ENCODE measurements around the gene CDKAL1. TPM values are rescaled to one million over a fixed set of nuclear protein-coding genes. Genes with fewer than 3 reads are reported as not detected.
"Not testable (repeated sequence)": the region's sequence is repeated elsewhere in the genome, so short reads cannot be mapped to it uniquely, and the experiment has no call there.

CDKAL1 gene
- total RNA-seq, 2 experiments from 2014 or later = 20.4 TPM

- Mint-ChIP-seq H3K27me3 (ENCODE audit: low read depth) (no peaks in the 10 kb centered on the region), H3K9me3 (peaks cover 9% of the 10 kb centered on the region), H3K36me3 (ENCODE audit: low read depth) (peaks cover 72% of the 10 kb centered on the region), H3K4me1 (ENCODE audit: low read depth) (no peaks in the 10 kb centered on the region), H3K4me3 (no peak overlapping the region), H3K27ac (no peak overlapping the region)
- no peak for DNase-seq
- CTCF ChIA-PET = no interaction called here
- intact Hi-C loops (cut with micrococcal nuclease) = no loop called here
These were observed 696.3 kb downstream of the CDKAL1 start for GRCh38 chr6:21230536-21230935.

DNA sequence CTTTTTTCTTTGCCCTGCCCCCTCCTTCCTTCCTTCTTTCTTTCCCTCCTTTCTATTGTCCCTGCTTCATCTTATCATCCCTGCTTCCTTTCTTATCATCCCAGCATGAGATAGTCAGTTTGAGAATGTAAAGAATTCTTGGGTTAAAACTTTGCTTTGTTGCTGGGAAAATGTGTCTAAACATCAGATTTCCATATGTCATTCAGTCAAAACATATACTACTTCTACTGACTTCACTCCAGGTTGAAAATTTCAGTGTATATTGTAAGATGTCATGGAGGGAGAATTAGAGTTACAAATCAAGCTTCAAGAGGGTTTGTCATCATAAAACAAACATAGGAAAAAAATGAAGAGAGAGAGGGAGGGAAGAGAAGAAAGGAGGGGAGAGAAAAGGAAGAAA, 700.9 kb downstream of the CDKAL1 start:
- H3K4me3 Mint-ChIP-seq = no peak overlapping the region
- peaks cover 25% of the 10 kb centered on the region for H3K9me3 Mint-ChIP-seq
- no peak for DNase-seq
- no peaks in the 10 kb centered on the region for H3K4me1 Mint-ChIP-seq (ENCODE audit: low read depth)
- intact Hi-C loops (cut with micrococcal nuclease) = no loop called here
- CTCF ChIA-PET = no interaction called here
- no peak overlapping the region for H3K27ac Mint-ChIP-seq
- H3K27me3 Mint-ChIP-seq (ENCODE audit: low read depth) = no peaks in the 10 kb centered on the region
- peaks cover 48% of the 10 kb centered on the region for H3K36me3 Mint-ChIP-seq (ENCODE audit: low read depth)

- Mint-ChIP-seq H3K4me3 (no peak overlapping the region), H3K36me3 (ENCODE audit: low read depth) (peaks cover 18% of the 10 kb centered on the region), H3K4me1 (ENCODE audit: low read depth) (no peaks in the 10 kb centered on the region), H3K27me3 (ENCODE audit: low read depth) (no peaks in the 10 kb centered on the region), H3K27ac (no peak overlapping the region), H3K9me3 (peaks cover 27% of the 10 kb centered on the region)
- no peak for DNase-seq
- CTCF ChIA-PET = no interaction called here
- intact Hi-C loops (cut with micrococcal nuclease) = no loop called here
These were observed 704.0 kb downstream of the CDKAL1 start for GRCh38 chr6:21238208-21238607.

DNA sequence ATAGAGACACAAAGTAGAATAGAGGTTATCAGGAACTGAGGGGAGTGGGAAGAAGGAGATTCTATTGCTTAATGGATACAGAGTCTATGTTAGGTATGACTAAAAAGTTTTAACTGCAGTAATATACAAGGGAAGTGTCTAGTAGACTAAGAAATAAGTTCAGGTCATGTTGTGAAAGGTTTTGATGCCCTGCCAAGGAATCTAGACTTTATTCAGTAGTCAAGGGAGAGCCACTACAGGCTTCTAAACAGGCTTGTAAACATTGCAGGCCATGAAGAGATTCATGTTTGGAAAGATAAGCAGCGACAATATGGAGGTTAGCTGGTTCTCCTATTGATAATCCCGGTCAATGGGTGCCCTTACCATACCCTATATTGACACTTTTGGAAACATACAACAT, 706.5 kb downstream of the CDKAL1 start:
- Mint-ChIP-seq H3K9me3 (peaks cover 27% of the 10 kb centered on the region), H3K4me1 (ENCODE audit: low read depth) (no peaks in the 10 kb centered on the region), H3K27ac (no peak overlapping the region), H3K36me3 (ENCODE audit: low read depth) (peaks cover 2% of the 10 kb centered on the region), H3K4me3 (no peak overlapping the region), H3K27me3 (ENCODE audit: low read depth) (no peaks in the 10 kb centered on the region)
- intact Hi-C loops (cut with micrococcal nuclease) = no loop called here
- CTCF ChIA-PET = no interaction called here
- DNase-seq = no peak

DNA sequence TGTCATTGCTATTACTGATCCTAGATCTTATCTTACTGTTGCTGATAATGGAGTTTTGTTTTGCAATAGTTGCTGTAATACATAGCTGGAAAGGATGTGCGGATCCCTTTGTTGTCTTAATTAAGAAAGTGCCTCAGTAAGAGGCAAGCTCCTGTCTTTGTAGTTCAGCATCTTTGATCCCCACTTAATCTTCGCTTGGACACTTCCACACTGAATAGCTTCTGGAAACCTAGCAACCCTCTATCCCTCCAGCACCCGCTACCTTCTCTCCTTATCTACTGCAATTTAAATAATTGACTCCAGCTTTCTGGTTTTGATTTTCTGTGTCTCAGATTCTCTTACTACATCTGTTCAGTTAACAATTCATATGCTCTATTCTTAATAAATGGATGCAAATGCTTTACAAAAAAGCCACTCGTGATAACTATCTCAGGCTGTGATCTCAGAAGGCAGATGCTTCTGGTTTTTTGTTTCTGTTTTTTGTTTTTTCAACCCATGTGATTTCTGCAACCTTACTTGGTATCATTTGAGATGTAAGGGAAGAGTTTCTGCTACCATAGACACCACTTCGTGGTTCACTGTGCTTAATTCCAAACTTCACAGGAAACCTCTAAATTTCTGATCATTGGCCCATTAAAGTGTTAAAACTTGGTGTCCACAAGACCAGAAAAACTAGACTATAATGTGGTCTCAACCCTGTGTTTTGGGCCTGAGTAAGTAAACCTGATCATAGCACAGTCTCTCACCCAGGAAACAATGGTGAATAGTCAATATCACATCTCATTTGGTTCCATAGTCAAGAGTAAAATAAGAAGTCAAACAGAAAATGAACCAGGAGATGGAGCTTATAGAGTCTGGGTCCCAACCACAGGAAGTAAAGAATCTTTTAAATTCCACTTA, 707.2 kb downstream of the CDKAL1 start:
- Mint-ChIP-seq H3K36me3 (ENCODE audit: low read depth) (peaks cover 2% of the 10 kb centered on the region), H3K27ac (no peak overlapping the region), H3K9me3 (peaks cover 27% of the 10 kb centered on the region), H3K4me1 (ENCODE audit: low read depth) (no peaks in the 10 kb centered on the region), H3K4me3 (no peak overlapping the region), H3K27me3 (ENCODE audit: low read depth) (no peaks in the 10 kb centered on the region)
- DNase-seq = no peak
- CTCF ChIA-PET = interaction anchor here (1.1 kb wide), 1 partner anchor 552 kb away, joined by 3 read pairs; no protein-coding TSS in a partner anchor
- intact Hi-C loops (cut with micrococcal nuclease) = no loop called here

DNA sequence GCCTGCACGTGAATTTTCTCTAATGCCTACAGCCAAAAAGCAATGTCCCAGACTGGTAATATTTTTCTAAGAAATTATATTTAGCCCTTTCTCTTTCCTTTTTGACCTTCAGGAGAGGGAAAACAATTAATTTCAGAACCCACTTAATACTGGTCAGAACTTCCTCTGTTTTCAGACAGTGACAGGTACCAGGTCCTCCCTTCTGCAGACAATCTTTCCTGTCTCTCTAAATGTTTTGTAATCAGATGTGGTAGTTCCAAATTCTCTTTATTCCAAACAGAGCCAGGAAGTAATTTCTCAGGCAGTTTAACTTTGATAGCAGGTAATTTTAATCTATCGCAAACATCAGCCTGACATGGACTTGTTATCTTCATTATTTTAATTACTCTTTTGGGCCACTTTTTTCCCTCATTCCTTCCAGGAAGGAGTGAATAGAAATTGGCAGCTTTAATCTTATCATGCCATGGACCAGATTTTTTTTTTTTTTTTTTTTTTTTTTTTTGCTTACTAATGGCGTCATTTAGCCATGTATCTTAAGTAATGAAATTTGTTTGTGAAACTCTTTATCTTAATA, 710.7 kb downstream of the CDKAL1 start:
- peaks cover 7% of the 10 kb centered on the region for H3K9me3 Mint-ChIP-seq
- no peaks in the 10 kb centered on the region for H3K36me3 Mint-ChIP-seq (ENCODE audit: low read depth)
- H3K27ac Mint-ChIP-seq = no peak overlapping the region
- no peak for DNase-seq
- intact Hi-C loops (cut with micrococcal nuclease) = no loop called here
- CTCF ChIA-PET = no interaction called here
- H3K4me1 Mint-ChIP-seq (ENCODE audit: low read depth) = no peaks in the 10 kb centered on the region
- H3K27me3 Mint-ChIP-seq (ENCODE audit: low read depth) = no peaks in the 10 kb centered on the region
- no peak overlapping the region for H3K4me3 Mint-ChIP-seq

- CTCF ChIA-PET = no interaction called here
- no peak overlapping the region for H3K4me3 Mint-ChIP-seq
- intact Hi-C loops (cut with micrococcal nuclease) = no loop called here
- H3K27me3 Mint-ChIP-seq (ENCODE audit: low read depth) = no peaks in the 10 kb centered on the region
- peaks cover 5% of the 10 kb centered on the region for H3K9me3 Mint-ChIP-seq
- H3K36me3 Mint-ChIP-seq (ENCODE audit: low read depth) = no peaks in the 10 kb centered on the region
- no peak for DNase-seq
- H3K27ac Mint-ChIP-seq = no peak overlapping the region
- no peaks in the 10 kb centered on the region for H3K4me1 Mint-ChIP-seq (ENCODE audit: low read depth)
These were observed 711.2 kb downstream of the CDKAL1 start for GRCh38 chr6:21245488-21245887.

- Mint-ChIP-seq H3K27me3 (ENCODE audit: low read depth) (no peaks in the 10 kb centered on the region), H3K4me1 (ENCODE audit: low read depth) (no peaks in the 10 kb centered on the region), H3K36me3 (ENCODE audit: low read depth) (no peaks in the 10 kb centered on the region), H3K9me3 (peaks cover 3% of the 10 kb centered on the region), H3K4me3 (no peak overlapping the region), H3K27ac (no peak overlapping the region)
- CTCF ChIA-PET = no interaction called here
- no peak for DNase-seq
- intact Hi-C loops (cut with micrococcal nuclease) = no loop called here
These were observed 711.8 kb downstream of the CDKAL1 start for GRCh38 chr6:21246075-21246474.

GRCh38 chr6:21254460-21254859, 720.2 kb downstream of the CDKAL1 start:
- CTCF ChIA-PET; H3K9me3 Mint-ChIP-seq; DNase-seq; H3K4me3 Mint-ChIP-seq; H3K4me1 Mint-ChIP-seq (ENCODE audit: low read depth); H3K27ac Mint-ChIP-seq; intact Hi-C loops (cut with micrococcal nuclease); H3K27me3 Mint-ChIP-seq (ENCODE audit: low read depth); H3K36me3 Mint-ChIP-seq (ENCODE audit: low read depth): not testable (repeated sequence)

- no peaks in the 10 kb centered on the region for H3K36me3 Mint-ChIP-seq (ENCODE audit: low read depth)
- no peaks in the 10 kb centered on the region for H3K4me1 Mint-ChIP-seq (ENCODE audit: low read depth)
- peaks cover 6% of the 10 kb centered on the region for H3K9me3 Mint-ChIP-seq
- peaks cover 12% of the 10 kb centered on the region for H3K27me3 Mint-ChIP-seq (ENCODE audit: low read depth)
- H3K4me3 Mint-ChIP-seq = no peak overlapping the region
- H3K27ac Mint-ChIP-seq = no peak overlapping the region
- DNase-seq = no peak
- CTCF ChIA-PET = no interaction called here
- intact Hi-C loops (cut with micrococcal nuclease) = no loop called here
These were observed 721.9 kb downstream of the CDKAL1 start for GRCh38 chr6:21256197-21256596.

DNA sequence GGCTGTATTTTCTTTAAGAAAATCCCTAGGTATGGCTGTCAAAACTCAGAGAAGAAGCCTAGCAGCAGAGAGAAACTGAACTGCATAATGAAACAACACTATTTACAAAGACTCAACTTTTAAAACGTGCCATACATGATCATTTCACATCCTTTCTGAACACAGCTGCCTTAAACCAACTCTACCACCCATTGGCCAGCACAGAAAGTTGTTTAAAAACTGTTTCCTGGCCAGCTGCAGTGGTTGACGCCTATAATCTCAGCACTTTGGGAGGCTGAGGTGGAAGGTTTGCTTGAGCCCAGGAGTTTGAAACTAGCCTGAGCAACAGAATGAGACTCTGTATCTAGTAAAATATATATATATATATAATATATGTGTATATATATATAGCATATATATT, 722.9 kb downstream of the CDKAL1 start:
- intact Hi-C loops (cut with micrococcal nuclease) = no loop called here
- Mint-ChIP-seq H3K27ac (no peak overlapping the region), H3K4me1 (ENCODE audit: low read depth) (no peaks in the 10 kb centered on the region), H3K9me3 (peaks cover 6% of the 10 kb centered on the region), H3K4me3 (no peak overlapping the region), H3K27me3 (ENCODE audit: low read depth) (peaks cover 12% of the 10 kb centered on the region), H3K36me3 (ENCODE audit: low read depth) (no peaks in the 10 kb centered on the region)
- DNase-seq = no peak
- CTCF ChIA-PET = no interaction called here

DNA sequence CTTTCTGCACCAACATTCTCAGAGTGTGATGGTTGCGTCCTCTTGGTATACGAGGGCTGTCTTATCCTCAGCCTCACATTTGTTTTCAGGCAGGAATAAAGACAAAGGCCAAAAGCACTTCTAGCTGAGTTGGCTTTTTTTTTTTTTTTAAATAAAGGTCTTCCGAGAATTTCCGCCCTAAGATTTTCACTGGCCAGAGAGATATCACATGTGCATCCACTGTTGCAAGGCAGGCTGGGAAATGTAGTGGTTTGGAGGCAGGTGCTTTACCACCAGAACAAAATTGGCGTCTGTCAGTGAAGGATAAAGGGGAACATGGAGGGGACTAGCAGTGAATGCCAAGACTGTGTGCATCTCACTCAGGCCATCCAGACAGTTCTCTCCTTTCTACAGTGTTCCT, 724.4 kb downstream of the CDKAL1 start:
- DNase-seq = no peak
- peaks cover 12% of the 10 kb centered on the region for H3K27me3 Mint-ChIP-seq (ENCODE audit: low read depth)
- no peaks in the 10 kb centered on the region for H3K4me1 Mint-ChIP-seq (ENCODE audit: low read depth)
- H3K9me3 Mint-ChIP-seq = peaks cover 3% of the 10 kb centered on the region
- intact Hi-C loops (cut with micrococcal nuclease) = no loop called here
- H3K4me3 Mint-ChIP-seq = no peak overlapping the region
- no peak overlapping the region for H3K27ac Mint-ChIP-seq
- CTCF ChIA-PET = no interaction called here
- no peaks in the 10 kb centered on the region for H3K36me3 Mint-ChIP-seq (ENCODE audit: low read depth)

GRCh38 chr6:21259660-21260059, 725.4 kb downstream of the CDKAL1 start:
- no peak overlapping the region for H3K4me3 Mint-ChIP-seq
- peaks cover 12% of the 10 kb centered on the region for H3K27me3 Mint-ChIP-seq (ENCODE audit: low read depth)
- CTCF ChIA-PET = interaction anchor here (0.6 kb wide), 1 partner anchor 430 kb away, joined by 3 read pairs; no protein-coding TSS in a partner anchor
- DNase-seq = no peak
- peaks cover 2% of the 10 kb centered on the region for H3K4me1 Mint-ChIP-seq (ENCODE audit: low read depth)
- no peaks in the 10 kb centered on the region for H3K36me3 Mint-ChIP-seq (ENCODE audit: low read depth)
- intact Hi-C loops (cut with micrococcal nuclease) = no loop called here
- H3K9me3 Mint-ChIP-seq = peaks cover 3% of the 10 kb centered on the region
- H3K27ac Mint-ChIP-seq = no peak overlapping the region
